Measurements from ENCODE around the gene C1orf167.
"Not testable (repeated sequence)": the region's sequence is repeated elsewhere in the genome, so short reads cannot be mapped to it uniquely, and the experiment has no call there.

Gene C1orf167

GRCh38 chr1:11802973-11803885 is 41.2 kb downstream of the C1orf167 start:
- DNase-seq (ENCODE audit: low read depth): peak; percentile 54

GRCh38 chr1:11803924-11804665 is 42.1 kb downstream of the C1orf167 start:
- not testable (repeated sequence) for DNase-seq (ENCODE audit: low read depth)

- DNase-seq (ENCODE audit: low read depth): no peak
Observed at GRCh38 chr1:11804666-11805421, 42.9 kb downstream of the C1orf167 start.

DNA sequence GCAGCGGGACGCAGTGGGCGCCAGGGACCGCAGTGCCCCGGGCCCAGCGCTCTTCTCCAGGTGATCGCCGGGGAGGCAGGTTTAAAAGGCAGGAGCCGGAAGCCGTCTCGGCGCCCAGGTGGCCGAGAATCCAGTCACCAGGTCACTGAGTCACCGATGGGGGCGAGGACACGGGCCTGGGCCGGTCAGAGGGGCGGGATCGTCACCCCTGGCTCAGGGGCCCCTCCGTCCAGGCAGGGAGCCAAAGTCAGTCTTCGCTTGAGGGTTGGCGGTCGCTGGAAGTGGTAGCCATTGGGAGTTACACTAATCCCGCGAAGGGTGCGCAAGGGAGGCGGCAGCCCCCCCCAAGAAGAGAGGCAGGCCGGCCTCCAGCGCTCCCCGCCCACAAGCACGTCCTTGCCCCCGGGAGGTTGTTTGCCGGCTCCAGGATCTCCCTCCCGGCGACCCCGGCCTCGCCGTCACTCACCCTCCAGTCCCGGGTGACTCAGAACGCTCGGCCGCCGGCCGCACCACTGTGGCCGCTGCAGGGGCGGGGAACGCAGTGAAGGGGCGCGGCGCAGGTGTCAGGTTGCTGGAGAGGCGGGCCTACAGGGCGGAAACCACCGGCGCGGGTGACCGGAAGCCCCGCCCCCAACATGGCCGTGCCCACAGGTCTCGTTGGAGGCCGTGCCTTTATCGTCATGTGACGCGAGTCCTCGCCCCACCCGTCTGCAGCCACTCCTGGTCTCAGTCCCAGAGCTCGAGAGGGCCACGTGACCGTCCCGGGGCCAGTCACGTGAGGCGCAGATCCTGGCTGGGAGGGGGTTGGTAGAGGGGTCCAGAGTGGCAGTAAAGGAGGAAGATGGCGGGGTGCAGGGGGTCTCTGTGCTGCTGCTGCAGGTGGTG is 43.7 kb downstream of the C1orf167 start, which contains the start of the genes CLCN6 and MTHFR:
CLCN6 (plus strand) TSS at position 770 of the 885 bp plus-strand sequence; CDS start at position 842, 72 bp downstream.
MTHFR (minus strand) TSS at position 543 of the 885 bp plus-strand sequence. CDS start 2,848 bp downstream, outside the sequence.
- DNase-seq (ENCODE audit: low read depth): peak; percentile 93

DNA sequence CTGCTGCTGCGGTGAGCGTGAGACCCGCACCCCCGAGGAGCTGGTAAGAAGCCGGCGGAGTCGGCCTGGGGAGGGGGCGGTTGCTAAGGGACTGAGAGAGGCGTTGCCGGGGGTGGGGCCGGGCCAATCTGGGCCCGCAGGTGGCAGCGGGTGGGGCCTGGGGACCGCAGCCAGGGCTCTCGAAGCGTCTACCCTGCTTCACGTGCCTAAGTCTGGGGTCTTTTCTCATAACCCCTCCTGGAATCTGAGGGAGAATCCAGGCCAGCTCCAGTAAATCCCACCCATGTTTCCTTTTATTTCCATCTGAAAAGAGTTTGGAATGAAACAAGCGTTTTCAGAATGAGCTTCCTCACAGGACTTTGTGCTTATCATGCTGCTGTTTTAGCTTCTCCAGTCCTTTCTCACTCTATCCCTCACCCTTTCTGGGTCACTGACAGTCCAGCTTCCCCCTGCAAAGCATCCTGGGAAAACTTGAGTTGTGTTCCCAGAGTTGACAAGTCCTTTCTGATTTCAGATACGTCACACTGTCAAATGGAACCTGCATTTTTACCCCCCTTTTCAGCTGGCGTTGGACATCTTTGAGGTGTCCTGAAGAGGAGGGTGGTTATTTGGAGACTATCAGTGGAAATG is 44.4 kb downstream of the C1orf167 start:
- DNase-seq (ENCODE audit: low read depth): no peak

DNA sequence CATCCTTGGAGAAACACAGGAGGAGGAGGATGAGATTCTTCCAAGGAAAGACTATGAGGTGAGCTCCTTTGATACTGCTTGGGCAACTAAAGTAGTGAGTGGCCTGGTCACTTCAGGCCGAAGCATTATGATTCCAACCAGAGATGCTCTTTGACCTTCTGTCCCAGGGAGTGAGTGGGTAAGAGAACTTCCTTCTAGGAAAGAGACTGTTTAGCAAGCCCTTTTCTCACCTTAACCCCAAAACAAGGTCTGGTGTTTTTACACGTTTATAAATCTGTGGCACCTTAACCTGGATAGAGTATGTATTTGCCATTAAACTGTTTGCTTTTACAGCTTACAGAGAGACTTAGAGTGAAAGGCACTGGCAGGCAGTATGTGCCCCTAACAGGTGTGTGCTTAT is 45.1 kb downstream of the C1orf167 start:
- DNase-seq (ENCODE audit: low read depth): no peak

GRCh38 chr1:11813021-11813420 is 51.0 kb downstream of the C1orf167 start:
- no peak for DNase-seq (ENCODE audit: low read depth)

DNA sequence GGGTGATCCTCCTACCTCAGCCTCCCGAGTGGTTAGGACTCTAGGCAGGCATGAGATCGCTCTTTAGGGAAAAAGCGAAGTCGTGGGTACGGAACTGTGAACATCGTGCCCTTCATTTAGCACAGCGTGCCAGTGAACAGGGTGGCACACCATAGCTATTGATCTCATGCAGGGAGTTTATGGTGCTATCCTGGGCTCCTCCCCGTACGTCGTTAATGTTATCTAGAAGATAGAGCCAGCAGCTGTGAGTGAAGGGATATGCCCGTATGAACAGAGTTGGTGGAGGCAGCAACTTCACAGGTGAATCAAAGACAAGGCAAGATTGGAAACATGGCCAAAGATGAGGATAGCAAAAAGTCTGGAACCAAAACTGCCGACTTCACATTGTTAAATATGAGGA is 55.2 kb downstream of the C1orf167 start:
- DNase-seq (ENCODE audit: low read depth): no peak

DNA sequence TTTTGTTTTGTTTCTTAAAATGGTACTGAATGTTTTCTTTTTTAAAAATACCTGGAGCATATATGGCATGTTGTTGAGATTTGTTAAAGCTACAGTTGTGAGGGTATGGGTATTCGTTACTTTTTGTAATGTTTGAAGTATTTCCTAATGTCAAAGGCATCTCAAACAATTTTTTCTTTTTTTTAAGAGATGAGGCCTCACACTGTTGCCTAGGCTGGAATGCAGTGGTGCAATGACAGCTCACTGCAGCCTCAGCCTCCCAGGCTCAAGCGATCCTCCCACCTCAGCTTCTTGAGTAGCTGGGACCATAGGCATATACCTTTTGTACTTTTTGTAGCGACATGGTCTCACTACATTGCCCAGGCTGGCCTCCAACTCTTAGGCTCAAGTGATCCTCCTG is 60.1 kb downstream of the C1orf167 start:
- DNase-seq (ENCODE audit: low read depth): no peak

GRCh38 chr1:11823366-11824137 is 61.6 kb downstream of the C1orf167 start:
- DNase-seq (ENCODE audit: low read depth): no peak

DNA sequence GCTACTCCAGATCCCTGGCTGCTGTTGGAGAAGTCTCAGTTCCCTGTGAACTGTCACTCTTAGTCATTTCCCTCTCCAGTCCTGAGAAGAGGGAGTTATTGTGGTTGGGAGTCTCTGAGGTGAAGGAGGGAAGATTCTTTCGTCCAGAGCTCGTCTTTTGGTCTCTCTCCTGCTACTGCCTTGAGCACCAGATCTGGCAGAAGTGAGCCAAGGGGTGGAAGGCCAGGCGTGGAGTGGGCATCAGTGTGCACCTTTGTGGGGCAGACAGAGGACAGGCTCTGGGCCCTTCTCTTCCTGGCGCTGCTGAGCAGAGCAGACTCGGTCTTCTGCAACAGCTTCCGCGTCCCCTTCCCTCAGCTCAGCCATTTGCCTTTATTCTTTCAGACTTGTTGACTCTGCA is 63.1 kb downstream of the C1orf167 start:
- no peak for DNase-seq (ENCODE audit: low read depth)

DNA sequence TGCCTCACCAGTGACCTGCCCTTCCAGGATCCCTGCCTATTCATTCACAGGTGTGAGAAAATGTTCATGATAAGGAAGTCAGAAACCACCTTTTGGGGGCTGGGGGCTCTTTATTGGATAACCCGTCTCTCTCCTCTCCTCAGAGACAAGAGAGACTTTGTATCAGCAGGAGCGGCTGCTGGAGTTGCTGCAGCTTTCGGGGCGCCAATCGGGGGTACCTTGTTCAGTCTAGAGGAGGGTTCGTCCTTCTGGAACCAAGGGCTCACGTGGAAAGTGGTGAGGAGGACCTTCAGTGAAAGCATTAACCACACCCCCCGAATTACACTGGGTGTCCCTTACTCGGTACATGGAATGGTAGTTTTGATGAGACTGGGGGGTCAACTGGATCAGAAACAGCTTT is 65.0 kb downstream of the C1orf167 start:
- DNase-seq (ENCODE audit: low read depth): no peak

DNA sequence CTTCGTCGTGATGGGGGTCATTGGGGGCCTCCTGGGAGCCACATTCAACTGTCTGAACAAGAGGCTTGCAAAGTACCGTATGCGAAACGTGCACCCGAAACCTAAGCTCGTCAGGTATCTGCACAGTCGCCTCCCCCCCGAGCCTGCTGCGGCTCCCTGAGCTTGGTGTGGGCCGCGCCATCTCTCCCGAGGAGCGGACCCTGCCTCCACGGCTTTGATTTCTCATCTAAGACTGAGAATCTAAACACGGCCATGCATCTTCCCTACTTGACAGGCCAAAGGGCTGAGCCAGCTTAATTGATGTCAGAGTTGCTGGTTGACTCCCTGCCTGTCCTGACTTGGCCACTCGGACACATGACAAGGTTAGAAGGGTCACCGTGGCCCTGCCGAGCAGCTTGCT is 66.5 kb downstream of the C1orf167 start:
- DNase-seq (ENCODE audit: low read depth): no peak

DNA sequence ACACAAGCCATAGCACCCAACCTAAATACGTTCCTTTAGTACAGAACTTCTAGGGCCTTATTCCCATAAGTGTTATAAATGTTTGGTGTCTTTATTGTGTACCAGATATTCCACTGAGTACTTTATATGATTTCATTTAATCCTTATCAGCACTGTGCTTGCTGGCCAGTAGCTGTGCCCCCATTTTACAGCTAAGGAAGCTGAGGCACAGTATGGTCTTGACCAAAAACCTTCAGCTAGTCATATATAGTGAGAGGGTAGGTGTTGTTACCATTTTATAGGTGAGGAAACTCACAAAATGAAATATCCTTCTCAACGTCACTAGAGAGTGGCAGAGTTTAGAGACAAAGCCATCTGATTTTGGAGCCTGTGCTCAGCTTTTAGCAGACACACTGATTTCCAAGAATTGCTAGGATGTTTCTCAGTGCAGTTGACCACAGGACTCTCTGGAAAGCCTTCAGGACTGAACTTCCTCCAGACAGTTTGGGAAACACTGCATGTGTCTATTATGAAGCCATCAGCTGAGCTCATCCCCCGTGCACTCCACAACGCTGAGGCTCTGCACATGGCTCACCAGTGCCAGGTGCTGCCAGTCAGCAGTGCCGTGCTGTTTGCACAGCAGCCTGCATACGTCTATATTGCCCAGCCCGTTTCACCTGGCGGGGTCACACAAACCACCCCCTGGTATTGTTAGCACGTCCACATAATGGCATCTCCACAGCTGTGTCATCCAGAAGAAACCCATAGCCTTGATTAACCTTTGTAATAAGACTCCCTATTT is 70.1 kb downstream of the C1orf167 start:
- no peak for DNase-seq (ENCODE audit: low read depth)

DNA sequence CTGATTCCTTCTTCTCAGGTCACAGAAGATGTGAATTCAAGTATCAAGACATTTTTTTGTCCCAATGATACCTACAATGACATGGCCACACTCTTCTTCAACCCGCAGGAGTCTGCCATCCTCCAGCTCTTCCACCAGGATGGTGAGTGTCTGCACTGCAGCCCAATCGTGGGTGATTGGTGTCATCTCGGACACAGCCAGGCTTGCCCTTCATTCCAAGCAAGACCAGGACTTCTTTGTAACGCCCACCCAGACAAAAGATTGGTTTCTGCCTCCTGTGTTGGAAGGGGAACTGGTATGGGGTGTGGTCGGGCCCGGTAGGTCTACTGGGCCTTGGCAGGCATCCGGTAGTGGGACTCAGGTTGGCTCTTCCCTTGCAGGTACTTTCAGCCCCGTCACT is 71.5 kb downstream of the C1orf167 start:
- DNase-seq (ENCODE audit: low read depth): no peak

DNA sequence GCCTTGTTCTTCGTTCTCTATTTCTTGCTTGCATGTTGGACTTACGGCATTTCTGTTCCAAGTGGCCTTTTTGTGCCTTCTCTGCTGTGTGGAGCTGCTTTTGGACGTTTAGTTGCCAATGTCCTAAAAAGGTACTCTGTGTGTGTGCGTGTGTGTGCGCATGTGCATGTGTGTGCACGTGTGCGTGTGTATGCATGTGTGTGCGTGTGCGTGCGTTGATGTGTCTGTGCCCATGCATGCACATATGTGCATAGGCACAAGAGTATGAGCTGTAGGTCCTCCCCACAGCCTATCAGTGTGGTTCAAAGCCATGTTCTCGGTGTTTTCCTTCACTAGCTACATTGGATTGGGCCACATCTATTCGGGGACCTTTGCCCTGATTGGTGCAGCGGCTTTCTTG is 71.9 kb downstream of the C1orf167 start:
- DNase-seq (ENCODE audit: low read depth): no peak

DNA sequence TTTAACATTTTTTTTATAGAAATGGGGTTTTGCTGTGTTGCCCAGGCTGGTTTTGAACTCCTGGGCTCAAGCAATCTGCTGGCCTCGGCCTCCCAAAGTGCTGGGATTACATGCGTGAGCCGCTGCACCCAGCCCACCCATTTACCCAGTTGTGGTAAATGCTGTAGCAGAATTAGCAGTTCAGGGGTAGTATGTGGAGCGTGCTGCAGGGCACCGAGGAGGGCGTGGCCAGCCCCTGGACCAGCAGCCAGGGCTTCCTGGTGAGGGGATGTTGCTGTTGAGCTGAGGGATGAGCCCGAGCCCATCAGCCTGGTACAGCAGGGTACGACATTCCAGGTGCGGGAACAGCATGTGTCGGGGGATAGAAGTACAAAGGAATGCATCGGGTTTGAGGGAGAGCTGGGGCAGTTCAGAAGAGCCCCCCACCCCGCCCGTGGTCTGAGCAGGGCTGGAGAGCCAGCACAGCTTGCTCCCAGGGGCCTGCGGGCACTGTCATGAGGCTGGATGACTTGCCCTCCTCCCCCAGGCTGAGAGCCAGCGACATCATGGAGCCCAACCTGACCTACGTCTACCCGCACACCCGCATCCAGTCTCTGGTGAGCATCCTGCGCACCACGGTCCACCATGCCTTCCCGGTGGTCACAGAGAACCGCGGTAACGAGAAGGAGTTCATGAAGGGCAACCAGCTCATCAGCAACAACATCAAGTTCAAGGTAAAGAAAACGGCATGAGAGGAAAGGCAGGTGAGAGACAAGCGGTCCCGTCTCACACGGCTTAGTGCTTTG is 73.6 kb downstream of the C1orf167 start:
- DNase-seq (ENCODE audit: low read depth): no peak
